Type B pancreatic cell (in vitro differentiated cells): ENCODE data around the gene SLC6A3. TPM values are rescaled to one million over a fixed set of nuclear protein-coding genes. Genes with fewer than 3 reads are reported as not detected.

Experiments used
- DNase-seq: peaks from one replicate; pipeline ENCODE4 v3.0.0; 2021; ENCODE audit warnings: mixed read lengths; ENCODE audit not compliant: unreplicated experiment; ENCODE audit errors: extremely low spot score
- H3K27ac Mint-ChIP-seq: 2 replicates; pipeline ENCODE4 v1.8.0; 2021; ENCODE audit warnings: mild to moderate bottlenecking, mixed read lengths
- H3K27me3 Mint-ChIP-seq: 2 replicates; pipeline ENCODE4 v1.8.0; 2021; ENCODE audit warnings: mixed read lengths
- H3K36me3 Mint-ChIP-seq: 2 replicates; pipeline ENCODE4 v1.8.0; 2021; ENCODE audit warnings: mixed read lengths
- H3K4me1 Mint-ChIP-seq: one replicate; pipeline ENCODE4 v1.8.0; 2021; ENCODE audit warnings: mixed read lengths; ENCODE audit not compliant: unreplicated experiment
- H3K4me3 Mint-ChIP-seq: 2 replicates; pipeline ENCODE4 v1.8.0; 2021; ENCODE audit warnings: mild to moderate bottlenecking, mixed read lengths
- H3K9me3 Mint-ChIP-seq: 2 replicates; pipeline ENCODE4 v1.8.0; 2021; ENCODE audit warnings: mixed read lengths
- total RNA-seq: library from RNA; stranded (reverse); gene quantifications from 2 replicates; pipeline ENCODE4 v1.2.1, GENCODE V29; 2021; ENCODE audit warnings: low replicate concordance
- TF ChIP-seq, protein P1 (sequence below): fragments of 200-600 bp; sonication (generic); conservative IDR thresholded peaks from 2 replicates; pipeline ENCODE4 v1.5.0; 2021; ENCODE audit warnings: antibody characterized with exemption, mild to moderate bottlenecking

SLC6A3 gene
- total RNA-seq, 1 donor from 2014 or later: 0.19 TPM

DNA sequence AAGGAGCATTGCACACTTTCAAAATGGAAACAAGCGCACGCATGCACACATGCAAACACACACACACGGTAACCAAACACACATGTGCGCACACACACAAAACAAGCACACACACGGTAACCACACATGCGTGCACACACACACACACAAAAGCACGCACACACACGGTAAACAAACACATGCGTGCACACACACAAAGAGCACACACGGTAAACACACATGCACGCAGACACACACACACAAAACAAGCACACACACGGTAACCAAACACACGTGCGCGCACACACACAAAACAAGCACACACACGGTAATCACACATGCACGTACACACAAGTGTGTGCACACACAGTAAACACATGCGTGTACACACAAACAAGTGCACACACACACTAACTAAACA lies 19.3 kb upstream of the SLC6A3 start:
- peaks cover 34% of the 10 kb centered on the region for H3K36me3 Mint-ChIP-seq

DNA sequence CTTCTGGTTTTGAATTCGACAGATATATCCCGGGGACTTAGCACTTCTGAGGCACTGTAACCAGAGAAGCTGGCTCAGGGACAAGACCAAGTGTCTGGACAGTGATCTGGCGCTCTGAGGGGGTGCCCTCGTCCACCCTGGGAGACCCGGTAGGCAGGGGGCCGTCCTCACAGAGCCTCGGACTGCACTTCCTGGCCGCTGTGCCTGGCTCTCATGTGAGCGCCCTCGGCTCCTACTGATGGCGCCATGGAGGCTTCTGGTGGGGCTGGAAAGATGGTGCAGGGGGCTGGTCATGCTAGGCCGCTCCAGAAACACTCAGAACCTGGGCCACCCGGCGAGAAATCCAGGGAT lies 18.8 kb upstream of the SLC6A3 start:
- H3K4me1 Mint-ChIP-seq: peaks cover 10% of the 10 kb centered on the region
- no peak overlapping the region for H3K27ac Mint-ChIP-seq
- TF ChIP-seq, protein P1, sequence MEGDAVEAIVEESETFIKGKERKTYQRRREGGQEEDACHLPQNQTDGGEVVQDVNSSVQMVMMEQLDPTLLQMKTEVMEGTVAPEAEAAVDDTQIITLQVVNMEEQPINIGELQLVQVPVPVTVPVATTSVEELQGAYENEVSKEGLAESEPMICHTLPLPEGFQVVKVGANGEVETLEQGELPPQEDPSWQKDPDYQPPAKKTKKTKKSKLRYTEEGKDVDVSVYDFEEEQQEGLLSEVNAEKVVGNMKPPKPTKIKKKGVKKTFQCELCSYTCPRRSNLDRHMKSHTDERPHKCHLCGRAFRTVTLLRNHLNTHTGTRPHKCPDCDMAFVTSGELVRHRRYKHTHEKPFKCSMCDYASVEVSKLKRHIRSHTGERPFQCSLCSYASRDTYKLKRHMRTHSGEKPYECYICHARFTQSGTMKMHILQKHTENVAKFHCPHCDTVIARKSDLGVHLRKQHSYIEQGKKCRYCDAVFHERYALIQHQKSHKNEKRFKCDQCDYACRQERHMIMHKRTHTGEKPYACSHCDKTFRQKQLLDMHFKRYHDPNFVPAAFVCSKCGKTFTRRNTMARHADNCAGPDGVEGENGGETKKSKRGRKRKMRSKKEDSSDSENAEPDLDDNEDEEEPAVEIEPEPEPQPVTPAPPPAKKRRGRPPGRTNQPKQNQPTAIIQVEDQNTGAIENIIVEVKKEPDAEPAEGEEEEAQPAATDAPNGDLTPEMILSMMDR: no peak
- no peaks in the 10 kb centered on the region for H3K9me3 Mint-ChIP-seq
- peaks cover 34% of the 10 kb centered on the region for H3K36me3 Mint-ChIP-seq
- H3K4me3 Mint-ChIP-seq: no peak overlapping the region
- DNase-seq: no peak
- H3K27me3 Mint-ChIP-seq: no peaks in the 10 kb centered on the region

More for the DNA sequence above, 19.3 kb upstream of the SLC6A3 start:
- DNase-seq: no peak
- Mint-ChIP-seq H3K27ac (no peak overlapping the region), H3K4me3 (no peak overlapping the region), H3K9me3 (no peaks in the 10 kb centered on the region), H3K4me1 (peaks cover 10% of the 10 kb centered on the region), H3K27me3 (no peaks in the 10 kb centered on the region)
- TF ChIP-seq, protein P1: no peak

DNA sequence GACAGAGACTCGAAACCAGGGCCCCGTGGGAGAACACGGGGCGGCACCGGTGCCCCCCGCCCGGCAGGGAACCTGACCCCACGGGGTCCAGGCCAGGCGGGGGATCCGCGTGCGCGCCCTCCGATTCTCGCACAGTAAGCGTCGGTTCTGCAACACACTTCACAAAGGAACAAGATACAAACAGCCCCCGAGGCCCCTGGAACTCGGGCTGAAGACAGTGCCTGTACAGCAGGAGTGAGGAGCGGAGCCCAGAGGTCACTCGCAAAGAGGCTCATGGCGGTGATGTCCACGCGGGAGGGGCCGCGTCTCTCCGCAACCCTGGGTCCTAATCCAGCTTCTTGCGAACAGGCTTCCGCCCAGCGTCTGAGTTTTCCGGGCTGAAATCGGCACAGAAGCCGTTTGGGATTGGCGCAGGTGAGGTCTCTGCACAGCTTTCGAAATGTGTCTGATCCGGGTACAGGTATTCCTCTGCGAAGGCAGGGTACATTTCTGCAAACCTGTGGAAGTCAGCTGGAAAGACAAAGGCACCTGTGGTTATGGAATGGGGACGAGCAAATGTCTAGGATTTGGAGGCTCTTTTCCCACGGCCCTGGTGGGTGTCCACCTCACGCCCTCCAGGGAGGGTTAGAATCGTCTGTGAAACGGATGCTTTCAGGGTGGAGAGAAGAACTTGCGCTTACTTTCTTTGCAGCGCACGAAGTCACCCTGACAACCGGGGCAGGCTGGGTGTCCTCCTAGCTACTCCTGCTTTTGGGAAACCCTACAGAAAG lies 18.3 kb upstream of the SLC6A3 start:
- H3K4me3 Mint-ChIP-seq: no peak overlapping the region
- H3K36me3 Mint-ChIP-seq: peaks cover 35% of the 10 kb centered on the region
- no peak overlapping the region for H3K27ac Mint-ChIP-seq
- H3K27me3 Mint-ChIP-seq: no peaks in the 10 kb centered on the region
- no peaks in the 10 kb centered on the region for H3K9me3 Mint-ChIP-seq
- TF ChIP-seq, protein P1: no peak
- DNase-seq: no peak
- peaks cover 10% of the 10 kb centered on the region for H3K4me1 Mint-ChIP-seq

- Mint-ChIP-seq H3K4me1 (peaks cover 5% of the 10 kb centered on the region), H3K36me3 (peaks cover 35% of the 10 kb centered on the region), H3K27me3 (no peaks in the 10 kb centered on the region), H3K4me3 (no peak overlapping the region), H3K27ac (no peak overlapping the region), H3K9me3 (no peaks in the 10 kb centered on the region)
- TF ChIP-seq, protein P1: no peak
- no peak for DNase-seq
Observed at GRCh38 chr5:1462358-1462757, 17.1 kb upstream of the SLC6A3 start.

GRCh38 chr5:1461396-1461795 lies 16.2 kb upstream of the SLC6A3 start:
- TF ChIP-seq, protein P1: no peak
- Mint-ChIP-seq H3K9me3 (peaks cover 5% of the 10 kb centered on the region), H3K4me3 (no peak overlapping the region), H3K27ac (no peak overlapping the region), H3K4me1 (peaks cover 5% of the 10 kb centered on the region), H3K27me3 (no peaks in the 10 kb centered on the region), H3K36me3 (peaks cover 40% of the 10 kb centered on the region)
- DNase-seq: no peak
